ENCODE results near the gene XRCC4. TPM values are rescaled to one million over a fixed set of nuclear protein-coding genes. Genes with fewer than 3 reads are reported as not detected.
A peak's percentile ranks its signal among the peaks of the same experiment; 100 is the strongest.

The XRCC4 gene
- total RNA-seq, 1 donor from 2014 or later, result not detected

GRCh38 chr5:83374547-83374946, 297.2 kb downstream of the XRCC4 start:
- Histone ChIP-seq H3K9me3 (no peaks in the 10 kb centered on the region), H3K27ac (peak overlapping the region; percentile 37 to 74), H3K27me3 (no peaks in the 10 kb centered on the region), H3K4me3 (no peak overlapping the region), H3K4me1 (peaks cover 0 to 4% of the 10 kb centered on the region in 2 donors), H3K36me3 (no peaks in the 10 kb centered on the region)
- TF ChIP-seq CTCF (IDR thresholded peaks at IDR 0.05), result no peak
- DNase-seq (ENCODE audit: low spot score in 2 of 2), result peak in 1 of 2 donors; percentile 67
- intact Hi-C loops (cut with DNase I), result no loop called here

- no peak for DNase-seq (ENCODE audit: low spot score in 2 of 2)
- no peaks in the 10 kb centered on the region for H3K36me3 ChIP-seq
- TF ChIP-seq CTCF (IDR thresholded peaks at IDR 0.05), result no peak
- no peaks in the 10 kb centered on the region for H3K9me3 ChIP-seq
- peak overlapping the region; percentile 37 to 74 for H3K27ac ChIP-seq
- no peaks in the 10 kb centered on the region for H3K27me3 ChIP-seq
- intact Hi-C loops (cut with DNase I), result no loop called here
- H3K4me1 ChIP-seq, result peaks cover 0 to 4% of the 10 kb centered on the region in 2 donors
- H3K4me3 ChIP-seq, result no peak overlapping the region
Observed at GRCh38 chr5:83375049-83375745, 297.9 kb downstream of the XRCC4 start.

GRCh38 chr5:83376461-83376860, 299.1 kb downstream of the XRCC4 start:
- Histone ChIP-seq H3K27ac (peak overlapping the region in 1 of 2 donors; percentile 27), H3K4me1 (peaks cover 0 to 4% of the 10 kb centered on the region in 2 donors), H3K4me3 (no peak overlapping the region), H3K36me3 (no peaks in the 10 kb centered on the region), H3K9me3 (no peaks in the 10 kb centered on the region), H3K27me3 (no peaks in the 10 kb centered on the region)
- intact Hi-C loops (cut with DNase I), result no loop called here
- no peak for DNase-seq (ENCODE audit: low spot score in 2 of 2)
- no peak for TF ChIP-seq CTCF (IDR thresholded peaks at IDR 0.05)

- Histone ChIP-seq H3K27ac (peak overlapping the region in 1 of 2 donors; percentile 27), H3K4me1 (peaks cover 0 to 4% of the 10 kb centered on the region in 2 donors), H3K4me3 (no peak overlapping the region), H3K9me3 (no peaks in the 10 kb centered on the region), H3K27me3 (no peaks in the 10 kb centered on the region), H3K36me3 (no peaks in the 10 kb centered on the region)
- intact Hi-C loops (cut with DNase I), result no loop called here
- TF ChIP-seq CTCF (IDR thresholded peaks at IDR 0.05), result no peak
- no peak for DNase-seq (ENCODE audit: low spot score in 2 of 2)
Observed at GRCh38 chr5:83377131-83377865, 300.0 kb downstream of the XRCC4 start.

- Histone ChIP-seq H3K36me3 (no peaks in the 10 kb centered on the region), H3K27me3 (no peaks in the 10 kb centered on the region), H3K9me3 (no peaks in the 10 kb centered on the region), H3K4me3 (no peak overlapping the region), H3K27ac (no peak overlapping the region), H3K4me1 (peaks cover 0 to 4% of the 10 kb centered on the region in 2 donors)
- intact Hi-C loops (cut with DNase I), result no loop called here
- TF ChIP-seq CTCF (IDR thresholded peaks at IDR 0.05), result no peak
- no peak for DNase-seq (ENCODE audit: low spot score in 2 of 2)
Observed at GRCh38 chr5:83378624-83379289, 301.4 kb downstream of the XRCC4 start.
